ENCODE measurements around the gene SMAD6. TPM values are rescaled to one million over a fixed set of nuclear protein-coding genes. Genes with fewer than 3 reads are reported as not detected.

Gene SMAD6
- total and polyA plus RNA-seq, 2 experiments from 2014 or later: 3.6 to 32.9 TPM

DNA sequence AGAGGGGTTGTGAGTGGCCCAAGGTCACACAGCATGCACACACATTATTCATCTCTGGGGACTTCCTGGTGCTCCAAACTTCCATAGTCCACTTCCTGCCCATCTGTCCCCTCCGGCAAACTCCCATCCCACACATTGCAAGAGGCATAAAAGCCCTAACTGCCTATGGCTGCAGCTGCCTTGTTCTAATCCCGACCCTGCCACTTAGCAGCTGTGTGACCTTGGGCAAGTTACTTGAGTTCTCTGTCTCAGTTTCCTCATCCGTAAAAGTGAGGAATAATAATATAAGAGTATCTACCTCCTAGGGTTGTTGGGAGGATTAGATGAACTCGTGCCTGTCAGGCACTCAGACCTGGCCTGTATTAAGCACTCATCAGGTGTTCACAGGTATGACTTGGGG, 84.2 kb downstream of the SMAD6 start:
- Histone ChIP-seq H3K27ac (no peak overlapping the region), H3K79me2 (ENCODE audit: insufficient read depth) (peaks cover 14% of the 10 kb centered on the region; the same call in 1 of the 2 replicates), H3K4me2 (ENCODE audit: unreplicated experiment) (no peak overlapping the region), H3F3A (ENCODE audit: insufficient read depth) (0 out of 2 replicates have a peak, but pooled peaks cover 8% of the 10 kb centered on the region), H3K9ac (no peak overlapping the region), H3K9me2 (ENCODE audit: insufficient read depth) (no peaks in the 10 kb centered on the region), H4K20me1 (ENCODE audit: insufficient read depth) (no peaks in the 10 kb centered on the region), H3K4me3 (no peak overlapping the region), H3K4me1 (ENCODE audit: insufficient read depth) (peaks cover 30% of the 10 kb centered on the region), H3K27me3 (replicated peaks; ENCODE audit: insufficient read depth) (no peaks in the 10 kb centered on the region), H2AFZ (no peak overlapping the region), H3K36me3 (ENCODE audit: low read depth) (peaks cover 9% of the 10 kb centered on the region; the same call in 1 of the 2 replicates), H3K9me3 (ENCODE audit: low read depth) (no peaks in the 10 kb centered on the region)
- WGBS, 2 experiments (ENCODE audit: low coverage in 1 of 2, low lambda C conversion rate in 2 of 2, missing lambda C conversion rate in 2 of 2): 74 to 76% methylated on average over 4 of the region's 4 CpGs
- in situ Hi-C loops (cut with MboI): no loop called here
- no peak for DNase-seq
- no peak for TF ChIP-seq EZH2phosphoT487 (IDR thresholded peaks at IDR 0.05; ENCODE audit: insufficient read depth, low read depth)
- TF ChIP-seq EZH2 (IDR thresholded peaks at IDR 0.05; ENCODE audit: insufficient read depth, poor library complexity, severe bottlenecking): no peak

DNA sequence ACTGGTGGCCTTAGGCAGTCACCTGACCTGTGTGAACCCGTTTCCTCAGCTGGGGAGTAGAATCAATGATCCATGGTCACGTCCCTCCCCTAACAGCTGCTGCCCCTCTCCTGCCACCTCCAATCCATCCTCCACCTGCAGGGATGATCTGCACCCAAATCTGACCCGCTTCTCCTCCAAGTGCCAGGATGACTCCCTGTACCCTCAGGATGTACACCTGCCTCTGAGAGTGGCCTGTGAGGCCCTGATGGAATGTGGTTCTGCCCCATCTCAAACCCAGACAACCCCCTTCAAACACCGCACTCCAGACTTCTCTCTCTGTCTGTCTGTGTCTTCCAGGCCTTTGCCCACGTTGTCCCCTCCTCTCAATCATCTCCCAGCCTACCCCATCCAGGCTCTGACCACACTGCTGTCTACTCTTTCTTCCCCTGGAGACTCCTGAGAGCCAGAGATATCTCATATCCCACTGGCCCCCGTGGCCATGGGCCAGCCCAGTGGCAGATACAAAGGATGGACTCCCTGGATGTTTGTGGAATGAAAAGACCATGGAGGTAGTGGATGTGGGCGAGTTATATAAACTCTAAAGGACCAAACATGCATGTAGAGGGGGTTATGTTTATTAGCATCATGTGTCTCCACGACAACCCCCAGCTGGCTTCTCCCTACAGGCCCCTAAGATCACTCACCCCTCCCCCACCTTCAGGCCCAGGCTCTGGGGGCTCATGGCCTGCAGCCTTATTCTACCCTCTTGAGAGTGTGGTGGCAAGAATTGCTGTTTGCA, 84.9 kb downstream of the SMAD6 start:
- Histone ChIP-seq H4K20me1 (ENCODE audit: insufficient read depth) (no peaks in the 10 kb centered on the region), H3K4me1 (ENCODE audit: insufficient read depth) (peaks cover 30% of the 10 kb centered on the region), H3K79me2 (ENCODE audit: insufficient read depth) (peaks cover 11% of the 10 kb centered on the region; the same call in 1 of the 2 replicates), H3K27ac (no peak overlapping the region), H3K9me2 (ENCODE audit: insufficient read depth) (no peaks in the 10 kb centered on the region), H3K36me3 (ENCODE audit: low read depth) (peaks cover 9% of the 10 kb centered on the region; the same call in 1 of the 2 replicates), H3K4me3 (no peak overlapping the region), H3K27me3 (replicated peaks; ENCODE audit: insufficient read depth) (no peaks in the 10 kb centered on the region), H3K9me3 (ENCODE audit: low read depth) (no peaks in the 10 kb centered on the region), H3K9ac (no peak overlapping the region), H3F3A (ENCODE audit: insufficient read depth) (0 out of 2 replicates have a peak, but pooled peaks cover 8% of the 10 kb centered on the region), H2AFZ (no peak overlapping the region), H3K4me2 (ENCODE audit: unreplicated experiment) (no peak overlapping the region)
- in situ Hi-C loops (cut with MboI): no loop called here
- no peak for DNase-seq
- 74 to 83% methylated on average over 8 of the region's 8 CpGs for WGBS, 2 experiments (ENCODE audit: low coverage in 1 of 2, low lambda C conversion rate in 2 of 2, missing lambda C conversion rate in 2 of 2)
- no peak for TF ChIP-seq EZH2phosphoT487 (IDR thresholded peaks at IDR 0.05; ENCODE audit: insufficient read depth, low read depth)
- no peak for TF ChIP-seq EZH2 (IDR thresholded peaks at IDR 0.05; ENCODE audit: insufficient read depth, poor library complexity, severe bottlenecking)

DNA sequence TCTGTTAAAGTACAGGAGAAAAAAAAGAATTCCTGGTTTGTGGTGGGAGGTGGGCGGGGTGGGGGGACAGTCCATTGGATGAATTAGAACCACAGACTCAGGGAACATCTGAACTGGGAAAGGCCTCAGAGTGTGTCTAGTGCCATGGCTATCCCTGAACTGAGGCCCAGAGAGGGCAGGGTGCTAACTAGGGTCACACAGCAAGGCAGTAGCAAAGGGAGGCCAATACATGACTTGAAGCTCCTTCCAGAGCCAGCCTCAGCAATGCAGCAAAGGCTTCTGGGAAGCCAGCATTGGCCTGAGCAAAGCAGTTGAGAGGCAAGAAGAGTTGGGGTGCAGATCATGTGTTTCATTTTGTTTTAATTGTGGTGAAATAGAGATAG, 85.4 kb downstream of the SMAD6 start:
- H2AFZ ChIP-seq: no peak overlapping the region
- no peak overlapping the region for H3K27ac ChIP-seq

DNA sequence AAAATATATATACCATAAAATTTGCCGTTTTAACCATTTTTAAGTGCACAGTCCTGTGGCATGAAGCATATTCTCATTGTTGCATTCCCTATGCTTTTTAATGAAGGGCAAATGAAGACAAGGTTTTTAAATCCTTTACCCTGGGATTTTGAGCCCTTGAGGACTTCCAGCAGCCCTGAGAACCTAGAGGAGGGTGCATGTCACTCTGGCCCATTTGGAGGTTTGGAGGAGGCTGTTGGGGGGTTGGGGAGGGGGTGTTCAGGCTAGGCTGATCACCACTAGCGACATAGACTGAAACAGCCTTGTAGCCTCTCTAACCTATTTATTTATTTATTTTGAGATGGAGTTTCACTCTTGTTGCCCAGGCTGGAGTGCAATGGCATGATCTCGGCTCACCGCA, 86.0 kb downstream of the SMAD6 start:
- in situ Hi-C loops (cut with MboI): no loop called here
- H3K27me3 ChIP-seq (replicated peaks; ENCODE audit: insufficient read depth): no peaks in the 10 kb centered on the region
- no peaks in the 10 kb centered on the region for H3K9me2 ChIP-seq (ENCODE audit: insufficient read depth)
- no peaks in the 10 kb centered on the region for H4K20me1 ChIP-seq (ENCODE audit: insufficient read depth)
- 0 out of 2 replicates have a peak, but pooled peaks cover 8% of the 10 kb centered on the region for H3F3A ChIP-seq (ENCODE audit: insufficient read depth)
- H3K79me2 ChIP-seq (ENCODE audit: insufficient read depth): no peaks in the 10 kb centered on the region
- H3K4me1 ChIP-seq (ENCODE audit: insufficient read depth): peaks cover 30% of the 10 kb centered on the region
- no peak overlapping the region for H3K4me2 ChIP-seq (ENCODE audit: unreplicated experiment)
- WGBS, 2 experiments (ENCODE audit: low coverage in 1 of 2, low lambda C conversion rate in 2 of 2, missing lambda C conversion rate in 2 of 2): 93 to 95% methylated on average over 4 of the region's 4 CpGs
- no peak overlapping the region for H3K4me3 ChIP-seq
- TF ChIP-seq EZH2 (IDR thresholded peaks at IDR 0.05; ENCODE audit: insufficient read depth, poor library complexity, severe bottlenecking): no peak
- no peak for TF ChIP-seq EZH2phosphoT487 (IDR thresholded peaks at IDR 0.05; ENCODE audit: insufficient read depth, low read depth)
- no peak overlapping the region for H3K27ac ChIP-seq
- no peak overlapping the region for H3K9ac ChIP-seq
- no peak for DNase-seq
- no peaks in the 10 kb centered on the region for H3K9me3 ChIP-seq (ENCODE audit: low read depth)
- H2AFZ ChIP-seq: no peak overlapping the region
- 0 out of 2 replicates have a peak, but pooled peaks cover under 1% of the 10 kb centered on the region for H3K36me3 ChIP-seq (ENCODE audit: low read depth)

More for the DNA sequence above, 85.4 kb downstream of the SMAD6 start:
- H3K27me3 ChIP-seq (replicated peaks; ENCODE audit: insufficient read depth): no peaks in the 10 kb centered on the region
- H3K4me3 ChIP-seq: no peak overlapping the region
- peaks cover 6% of the 10 kb centered on the region; the same call in 1 of the 2 replicates for H3K36me3 ChIP-seq (ENCODE audit: low read depth)
- 100% methylated on average over 1 of the region's 1 CpG for WGBS, 2 experiments (ENCODE audit: low coverage in 1 of 2, low lambda C conversion rate in 2 of 2, missing lambda C conversion rate in 2 of 2)
- no peaks in the 10 kb centered on the region for H3K9me3 ChIP-seq (ENCODE audit: low read depth)
- in situ Hi-C loops (cut with MboI): no loop called here
- TF ChIP-seq EZH2phosphoT487 (IDR thresholded peaks at IDR 0.05; ENCODE audit: insufficient read depth, low read depth) (no peak), EZH2 (IDR thresholded peaks at IDR 0.05; ENCODE audit: insufficient read depth, poor library complexity, severe bottlenecking) (no peak)
- peaks cover 30% of the 10 kb centered on the region for H3K4me1 ChIP-seq (ENCODE audit: insufficient read depth)
- no peak overlapping the region for H3K9ac ChIP-seq
- 0 out of 2 replicates have a peak, but pooled peaks cover 8% of the 10 kb centered on the region for H3F3A ChIP-seq (ENCODE audit: insufficient read depth)
- no peak overlapping the region for H3K4me2 ChIP-seq (ENCODE audit: unreplicated experiment)
- no peaks in the 10 kb centered on the region for H3K9me2 ChIP-seq (ENCODE audit: insufficient read depth)
- no peaks in the 10 kb centered on the region for H4K20me1 ChIP-seq (ENCODE audit: insufficient read depth)
- no peak for DNase-seq
- peaks cover 5% of the 10 kb centered on the region; the same call in 1 of the 2 replicates for H3K79me2 ChIP-seq (ENCODE audit: insufficient read depth)
